ENCODE results near the gene PI4K2B.
A peak's percentile ranks its signal among the peaks of the same experiment; 100 is the strongest.

PI4K2B gene

DNA sequence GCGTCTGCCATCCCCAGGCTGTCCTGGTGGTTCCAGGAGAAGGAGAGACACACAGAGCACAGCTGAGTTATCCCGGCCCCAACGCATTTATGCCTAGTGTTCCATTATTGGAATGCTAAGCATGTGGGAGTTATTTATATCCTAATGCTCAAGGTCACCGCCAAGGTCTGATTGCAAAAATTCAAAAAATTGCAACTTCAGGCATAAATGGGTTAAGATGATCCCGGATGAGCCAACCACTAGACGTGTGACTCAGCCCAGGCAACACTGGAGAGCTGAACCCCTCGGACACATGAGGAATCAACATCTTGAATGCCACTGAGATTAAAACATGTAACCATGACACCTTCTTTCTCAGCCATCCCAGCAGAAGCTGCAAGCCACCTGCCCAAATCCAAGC, 74.9 kb downstream of the PI4K2B start:
- TF ChIP-seq, protein P1, sequence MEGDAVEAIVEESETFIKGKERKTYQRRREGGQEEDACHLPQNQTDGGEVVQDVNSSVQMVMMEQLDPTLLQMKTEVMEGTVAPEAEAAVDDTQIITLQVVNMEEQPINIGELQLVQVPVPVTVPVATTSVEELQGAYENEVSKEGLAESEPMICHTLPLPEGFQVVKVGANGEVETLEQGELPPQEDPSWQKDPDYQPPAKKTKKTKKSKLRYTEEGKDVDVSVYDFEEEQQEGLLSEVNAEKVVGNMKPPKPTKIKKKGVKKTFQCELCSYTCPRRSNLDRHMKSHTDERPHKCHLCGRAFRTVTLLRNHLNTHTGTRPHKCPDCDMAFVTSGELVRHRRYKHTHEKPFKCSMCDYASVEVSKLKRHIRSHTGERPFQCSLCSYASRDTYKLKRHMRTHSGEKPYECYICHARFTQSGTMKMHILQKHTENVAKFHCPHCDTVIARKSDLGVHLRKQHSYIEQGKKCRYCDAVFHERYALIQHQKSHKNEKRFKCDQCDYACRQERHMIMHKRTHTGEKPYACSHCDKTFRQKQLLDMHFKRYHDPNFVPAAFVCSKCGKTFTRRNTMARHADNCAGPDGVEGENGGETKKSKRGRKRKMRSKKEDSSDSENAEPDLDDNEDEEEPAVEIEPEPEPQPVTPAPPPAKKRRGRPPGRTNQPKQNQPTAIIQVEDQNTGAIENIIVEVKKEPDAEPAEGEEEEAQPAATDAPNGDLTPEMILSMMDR (IDR thresholded peaks at IDR 0.05): no peak
- DNase-seq (ENCODE audit: low spot score): no peak
- no peak overlapping the region for H3K4me3 ChIP-seq

GRCh38 chr4:25310066-25310802, 76.4 kb downstream of the PI4K2B start:
- TF ChIP-seq, protein P1 (IDR thresholded peaks at IDR 0.05): no peak
- Histone ChIP-seq H3K4me3 (no peak overlapping the region), H3K27ac (no peak overlapping the region)
- DNase-seq (ENCODE audit: low spot score): no peak

More for the DNA sequence above, 74.9 kb downstream of the PI4K2B start:
- no peak overlapping the region for H3K27ac ChIP-seq

DNA sequence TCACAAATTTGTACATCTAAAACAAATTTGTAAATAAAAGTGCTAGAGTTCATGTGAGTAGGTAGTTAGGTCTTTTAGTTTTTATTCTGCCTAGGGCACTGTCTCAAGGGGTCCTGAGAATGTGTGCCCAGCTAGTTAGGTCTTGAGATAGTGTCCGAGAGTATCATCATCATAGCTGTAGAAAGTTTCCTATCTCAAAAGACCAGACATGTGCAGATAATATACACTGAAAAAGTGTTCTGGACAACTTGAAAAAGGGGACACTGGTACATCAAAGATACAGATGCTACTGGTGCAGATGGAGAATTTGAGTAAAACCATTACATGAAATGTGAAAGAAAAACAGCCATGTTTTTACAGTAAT, 77.0 kb downstream of the PI4K2B start:
- TF ChIP-seq, protein P1 (IDR thresholded peaks at IDR 0.05): no peak
- DNase-seq (ENCODE audit: low spot score): no peak
- H3K4me3 ChIP-seq: no peak overlapping the region
- no peak overlapping the region for H3K27ac ChIP-seq

DNA sequence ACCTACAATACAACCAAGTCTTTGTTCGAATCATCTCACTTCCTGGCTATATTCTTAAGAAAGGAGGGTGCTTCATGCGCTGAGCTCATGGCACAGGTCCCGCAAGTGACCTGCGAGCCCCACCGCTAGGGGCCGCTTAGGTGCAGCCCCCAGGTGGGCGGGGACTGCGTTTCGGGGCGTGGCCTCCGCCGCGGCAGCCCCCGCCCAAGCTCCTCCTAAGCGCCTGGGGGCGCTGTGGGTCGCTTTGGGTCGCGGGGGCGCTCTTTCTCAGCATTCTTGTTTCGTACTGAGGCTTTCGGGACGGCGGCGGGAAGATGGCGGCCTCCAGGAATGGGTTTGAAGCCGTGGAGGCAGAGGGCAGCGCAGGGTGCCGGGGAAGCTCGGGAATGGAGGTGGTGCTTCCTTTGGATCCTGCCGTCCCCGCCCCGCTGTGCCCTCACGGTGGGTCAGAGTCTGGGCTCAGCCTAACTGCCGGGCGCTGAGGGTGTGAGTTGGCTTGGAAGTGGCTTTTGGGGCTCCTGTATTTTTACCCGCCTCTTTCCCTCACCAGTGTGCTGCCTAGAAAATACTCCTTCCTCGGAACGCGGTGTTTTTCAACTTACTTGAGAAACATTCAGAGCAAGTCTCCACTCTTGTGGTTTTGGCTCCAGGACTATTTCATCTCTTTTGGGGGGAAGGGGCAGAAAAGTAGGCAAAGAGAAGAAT, 78.8 kb downstream of the PI4K2B start, which contains the start of gene ZCCHC4:
Gene ZCCHC4 (plus strand): TSS at position 279 of the 705 bp plus-strand sequence. CDS start 36 bp downstream, at position 315.
- TF ChIP-seq, protein P1 (IDR thresholded peaks at IDR 0.05): peak; percentile 60
- peak within 1 kb of the TSS; percentile 79 for H3K4me3 ChIP-seq
- DNase-seq (ENCODE audit: low spot score): peak; percentile 93
- H3K27ac ChIP-seq: peak within 1 kb of the TSS in 1 of 2 donors; percentile 72

GRCh38 chr4:25313201-25313895, 79.5 kb downstream of the PI4K2B start:
- DNase-seq (ENCODE audit: low spot score): no peak
- H3K27ac ChIP-seq: no peak overlapping the region
- H3K4me3 ChIP-seq: peak overlapping the region; percentile 79
- TF ChIP-seq, protein P1 (IDR thresholded peaks at IDR 0.05): no peak

- TF ChIP-seq, protein P1 (IDR thresholded peaks at IDR 0.05): no peak
- no peak overlapping the region for H3K27ac ChIP-seq
- no peak overlapping the region for H3K4me3 ChIP-seq
- DNase-seq (ENCODE audit: low spot score): no peak
These were observed 86.5 kb downstream of the PI4K2B start for GRCh38 chr4:25320336-25320735.
